Measurements from ENCODE around the gene ADAM11.
A peak's percentile ranks its signal among the peaks of the same experiment; 100 is the strongest.

Gene ADAM11

GRCh38 chr17:44775136-44775837 is 16.5 kb downstream of the ADAM11 start:
- DNase-seq (ENCODE audit: extremely low read depth in 1 of 2, low read depth in 1 of 2), result peak; percentile 94 to 98

GRCh38 chr17:44775838-44776621 is 17.2 kb downstream of the ADAM11 start:
- no peak for DNase-seq (ENCODE audit: extremely low read depth in 1 of 2, low read depth in 1 of 2)

GRCh38 chr17:44776628-44777393 is 18.0 kb downstream of the ADAM11 start:
- DNase-seq (ENCODE audit: extremely low read depth in 1 of 2, low read depth in 1 of 2), result no peak

- no peak for DNase-seq (ENCODE audit: extremely low read depth in 1 of 2, low read depth in 1 of 2)
These were observed 18.9 kb downstream of the ADAM11 start for GRCh38 chr17:44777394-44778348.

- no peak for DNase-seq (ENCODE audit: extremely low read depth in 1 of 2, low read depth in 1 of 2)
These were observed 19.9 kb downstream of the ADAM11 start for GRCh38 chr17:44778656-44779210.

DNA sequence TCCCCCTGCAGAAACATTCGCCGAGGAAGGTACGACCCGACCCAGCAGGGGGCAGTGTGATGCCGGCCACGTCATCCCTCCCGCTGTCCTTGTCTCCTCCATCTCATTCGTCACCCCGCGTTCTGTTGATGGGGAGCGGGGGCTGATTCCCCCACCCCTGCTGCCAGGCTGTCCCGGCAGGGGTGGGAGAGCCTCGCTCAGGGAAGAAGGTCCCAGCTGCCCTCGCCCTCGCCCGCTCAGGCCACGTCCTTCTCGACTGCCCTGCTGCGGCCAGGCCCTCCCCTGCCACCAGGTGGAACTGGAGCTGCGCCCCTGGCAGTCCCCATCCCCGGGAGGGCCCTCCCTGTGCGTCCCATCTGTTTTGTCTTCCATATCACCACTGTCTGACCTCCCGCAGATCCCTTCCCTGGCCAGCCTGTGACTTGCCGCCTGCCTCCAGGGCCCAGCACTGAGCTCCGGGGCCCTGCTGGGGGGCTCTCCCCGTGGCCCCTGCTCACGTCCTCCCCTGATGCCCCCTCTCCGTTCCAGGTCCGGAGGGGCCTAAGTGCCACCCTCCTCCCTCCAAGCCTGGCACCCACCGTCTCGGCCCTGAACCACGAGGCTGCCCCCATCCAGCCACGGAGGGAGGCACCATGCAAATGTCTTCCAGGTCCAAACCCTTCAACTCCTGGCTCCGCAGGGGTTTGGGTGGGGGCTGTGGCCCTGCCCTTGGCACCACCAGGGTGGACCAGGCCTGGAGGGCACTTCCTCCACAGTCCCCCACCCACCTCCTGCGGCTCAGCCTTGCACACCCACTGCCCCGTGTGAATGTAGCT is 20.6 kb downstream of the ADAM11 start:
- DNase-seq (ENCODE audit: extremely low read depth in 1 of 2, low read depth in 1 of 2), result peak; percentile 58 to 63

- DNase-seq (ENCODE audit: extremely low read depth in 1 of 2, low read depth in 1 of 2), result no peak
These were observed 21.4 kb downstream of the ADAM11 start for GRCh38 chr17:44780161-44780560.

- no peak for DNase-seq (ENCODE audit: extremely low read depth in 1 of 2, low read depth in 1 of 2)
These were observed 22.2 kb downstream of the ADAM11 start for GRCh38 chr17:44780845-44781480.

DNA sequence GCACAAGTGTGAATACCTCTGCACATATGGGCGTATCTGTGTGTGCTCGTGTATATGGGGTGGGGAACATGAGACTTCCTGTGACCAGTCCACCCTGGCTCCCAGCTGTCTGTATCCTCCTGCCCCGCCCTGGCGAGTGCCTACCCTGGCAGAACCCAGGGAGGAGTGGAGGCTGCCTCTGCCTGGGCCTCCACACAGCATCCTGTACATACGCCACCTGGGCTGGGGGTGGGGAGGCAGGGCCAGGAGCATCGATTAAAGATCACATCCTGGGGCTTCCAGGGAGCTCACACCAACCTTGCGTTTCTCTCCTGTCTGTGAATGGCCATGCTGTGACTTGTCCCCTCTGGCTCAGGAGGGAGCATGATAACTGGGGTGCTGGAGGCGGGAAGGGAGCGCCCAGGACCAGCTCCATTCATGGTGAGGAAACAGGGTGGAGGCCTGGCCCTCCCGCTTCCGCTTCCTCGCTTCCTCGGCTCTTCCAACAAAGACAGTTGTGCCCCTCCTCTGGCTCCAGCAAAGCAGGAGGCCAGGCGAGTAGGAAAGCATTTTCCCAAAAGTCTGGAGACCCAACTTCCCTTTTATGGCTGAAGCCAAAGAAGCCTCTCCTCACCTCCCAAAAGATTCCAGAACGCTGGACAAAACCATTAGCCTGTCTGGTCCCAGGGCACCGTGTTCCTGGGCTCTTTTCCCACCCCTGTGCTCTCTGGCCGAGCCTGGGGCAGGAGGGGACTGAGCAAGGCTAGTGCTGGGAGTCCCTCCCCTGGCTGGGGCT is 22.9 kb downstream of the ADAM11 start:
- no peak for DNase-seq (ENCODE audit: extremely low read depth in 1 of 2, low read depth in 1 of 2)

DNA sequence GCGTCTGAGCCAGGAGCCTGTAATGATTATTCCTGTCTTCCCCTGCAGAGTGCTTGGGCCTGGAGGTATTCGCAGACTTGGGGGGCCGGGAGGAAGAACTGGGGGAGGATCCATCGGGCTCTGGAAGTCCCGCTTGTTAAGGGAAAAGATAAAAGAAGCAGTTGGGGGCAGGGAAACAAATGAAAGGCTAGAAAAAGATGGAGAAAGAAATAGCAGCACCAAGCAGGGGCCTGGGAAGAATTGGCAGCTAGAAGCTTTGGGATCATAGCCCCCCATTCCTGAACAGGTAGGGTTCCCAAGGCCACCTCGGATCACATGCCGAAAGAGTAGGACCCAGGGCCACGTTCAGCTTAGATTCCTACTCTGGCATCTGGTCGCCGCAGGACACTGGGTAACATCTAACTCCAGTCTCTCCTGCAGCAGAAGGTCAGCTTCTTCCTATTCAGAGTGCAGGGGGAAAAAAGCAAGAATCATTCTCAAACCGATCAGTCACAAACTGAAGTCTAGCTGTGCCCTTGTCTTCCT is 23.6 kb downstream of the ADAM11 start:
- DNase-seq (ENCODE audit: extremely low read depth in 1 of 2, low read depth in 1 of 2), result no peak

- no peak for DNase-seq (ENCODE audit: extremely low read depth in 1 of 2, low read depth in 1 of 2)
These were observed 27.1 kb downstream of the ADAM11 start for GRCh38 chr17:44785921-44786320.

GRCh38 chr17:44786551-44787081 is 27.8 kb downstream of the ADAM11 start:
- DNase-seq (ENCODE audit: extremely low read depth in 1 of 2, low read depth in 1 of 2), result no peak

DNA sequence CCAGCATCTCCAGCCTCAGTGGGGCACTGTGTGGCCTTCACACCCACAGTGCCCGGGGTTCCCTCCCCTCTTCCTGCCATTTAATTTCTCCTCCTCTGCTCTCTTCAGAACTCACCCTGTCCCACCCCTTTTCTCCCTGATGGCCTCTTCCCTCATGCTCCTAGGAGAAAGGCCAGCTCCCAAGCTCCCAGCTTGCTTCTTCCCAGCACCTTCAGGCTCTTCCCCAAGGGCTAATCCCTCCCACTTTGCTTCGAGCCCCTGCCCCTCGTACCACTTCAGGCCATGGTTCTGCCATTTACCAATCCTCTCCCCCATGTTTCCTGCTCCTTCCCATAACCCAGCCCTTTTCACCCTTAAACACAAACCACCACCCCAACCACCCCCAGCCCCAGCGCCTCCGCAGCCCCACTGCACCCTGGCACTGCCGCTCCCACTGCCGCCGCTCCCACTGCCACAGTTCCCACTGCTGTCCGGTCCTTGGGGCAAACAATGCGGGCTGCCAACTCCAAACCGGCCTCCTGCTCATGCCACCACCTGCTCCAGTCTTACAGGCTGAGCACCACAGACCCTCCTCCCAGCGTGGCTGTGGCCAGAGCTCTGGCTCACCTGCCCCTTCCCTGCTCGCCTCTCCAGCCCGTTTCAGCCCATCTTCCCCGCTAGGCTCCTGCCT is 28.6 kb downstream of the ADAM11 start:
- no peak for DNase-seq (ENCODE audit: extremely low read depth in 1 of 2, low read depth in 1 of 2)

DNA sequence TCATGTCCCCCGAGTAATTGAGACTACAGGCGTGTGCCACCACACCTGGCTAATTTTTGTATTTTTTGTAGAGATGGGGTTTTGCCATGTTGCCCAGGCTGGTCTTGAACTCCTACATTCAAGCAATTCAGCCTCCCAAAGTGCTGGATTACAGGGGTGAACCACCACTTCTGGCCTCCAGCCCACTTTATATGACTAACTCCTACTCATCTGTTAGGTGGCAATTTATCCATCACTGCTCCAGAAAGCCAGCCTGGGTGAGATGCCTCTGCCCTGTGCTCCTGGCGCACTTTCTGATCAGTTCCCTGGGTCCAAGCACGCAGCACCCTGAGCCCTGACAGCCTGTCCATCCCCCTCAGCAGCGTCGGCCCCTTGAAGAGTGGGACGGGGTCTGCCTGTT is 29.4 kb downstream of the ADAM11 start:
- DNase-seq (ENCODE audit: extremely low read depth in 1 of 2, low read depth in 1 of 2), result no peak

GRCh38 chr17:44792276-44792675 is 33.5 kb downstream of the ADAM11 start:
- DNase-seq (ENCODE audit: extremely low read depth in 1 of 2, low read depth in 1 of 2), result no peak

DNA sequence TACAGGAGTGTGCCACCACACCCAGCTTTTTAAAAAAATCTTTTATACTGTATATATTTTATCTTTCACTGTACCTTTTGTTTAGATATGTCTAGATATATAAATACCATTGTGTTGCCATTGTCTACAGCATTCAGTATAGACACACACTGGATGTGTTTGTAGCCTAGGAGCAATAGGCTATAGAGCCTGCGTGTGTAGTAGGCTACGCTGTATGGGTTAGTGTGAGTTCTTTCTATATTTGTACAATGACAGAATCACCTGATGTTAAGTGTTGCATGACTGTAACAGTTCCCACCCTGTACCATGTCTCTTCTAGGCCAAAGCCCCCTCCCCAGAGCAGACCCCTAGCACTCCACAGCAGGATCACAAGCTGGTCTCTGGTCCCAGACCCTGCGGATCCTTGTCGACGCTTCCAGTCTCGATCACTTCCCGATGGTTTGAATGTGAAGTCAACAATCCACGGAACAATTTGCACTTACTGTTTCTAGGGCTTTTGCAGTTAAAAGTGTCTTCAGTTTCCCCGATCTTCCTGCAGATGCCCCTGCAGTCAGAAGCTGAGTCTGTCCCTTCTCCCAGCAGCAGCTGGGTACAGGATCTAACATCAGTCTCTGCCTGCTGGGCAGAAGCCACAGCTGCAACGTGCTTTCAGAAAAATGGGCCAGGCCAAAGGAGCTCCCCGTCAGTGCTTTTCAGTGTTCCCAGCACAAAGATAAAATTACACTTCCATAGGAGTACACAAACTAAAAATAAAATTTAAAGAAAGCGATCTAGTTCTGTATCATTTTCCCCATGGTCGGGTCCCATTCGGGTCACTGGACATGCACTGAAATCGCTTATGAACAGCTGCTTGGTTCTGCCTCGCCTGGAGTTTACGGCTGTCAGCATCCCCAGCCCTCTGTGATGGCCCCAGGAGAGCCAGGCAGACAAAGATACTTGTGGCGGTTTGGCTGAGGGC is 35.4 kb downstream of the ADAM11 start:
- DNase-seq (ENCODE audit: extremely low read depth in 1 of 2, low read depth in 1 of 2), result no peak
